ENCODE measurements around the gene HNRNPC.

Gene HNRNPC

DNA sequence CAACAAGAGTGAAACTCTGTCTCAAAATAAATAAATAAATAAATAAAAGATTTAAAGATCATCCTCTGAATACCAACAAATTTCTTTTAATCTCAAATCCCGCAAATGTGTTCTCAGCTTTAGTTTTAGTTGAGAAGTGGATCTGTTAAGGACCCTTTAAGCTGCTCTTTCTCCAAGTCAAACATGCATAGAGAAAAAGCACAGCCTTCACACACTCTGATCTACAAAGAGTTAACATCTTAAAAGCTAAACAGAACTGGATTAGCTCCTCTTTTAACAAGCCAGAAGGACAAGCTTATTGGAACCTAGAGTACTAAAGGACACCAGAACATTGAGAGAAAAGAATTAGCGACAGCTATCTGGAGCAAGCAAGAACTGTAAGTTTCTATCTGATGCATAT, 10.5 kb upstream of the HNRNPC start, which contains the start of gene RPGRIP1:
TSS of gene RPGRIP1 (plus strand) at position 301 of the 400 bp plus-strand sequence. CDS start 7,894 bp downstream, outside the sequence.
- no peak for TF ChIP-seq GATA2 (IDR thresholded peaks at IDR 0.05; ENCODE audit: low read depth, low read length)
- no peak for TF ChIP-seq GATA3 (IDR thresholded peaks at IDR 0.05; ENCODE audit: low read depth, low read length)

GRCh38 chr14:21278632-21279031, 9.4 kb upstream of the HNRNPC start:
- no peak for TF ChIP-seq GATA2 (IDR thresholded peaks at IDR 0.05; ENCODE audit: low read depth, low read length)
- no peak for TF ChIP-seq GATA3 (IDR thresholded peaks at IDR 0.05; ENCODE audit: low read depth, low read length)

- no peak for TF ChIP-seq GATA3 (IDR thresholded peaks at IDR 0.05; ENCODE audit: low read depth, low read length)
- no peak for TF ChIP-seq GATA2 (IDR thresholded peaks at IDR 0.05; ENCODE audit: low read depth, low read length)
Measured at GRCh38 chr14:21275261-21275858, 6.1 kb upstream of the HNRNPC start.

GRCh38 chr14:21268617-21269251, 508 bp downstream of the HNRNPC start:
- no peak for TF ChIP-seq GATA3 (IDR thresholded peaks at IDR 0.05; ENCODE audit: low read depth, low read length)
- TF ChIP-seq GATA2 (IDR thresholded peaks at IDR 0.05; ENCODE audit: low read depth, low read length) = no peak

GRCh38 chr14:21267886-21268616, 1.2 kb downstream of the HNRNPC start:
- TF ChIP-seq GATA3 (IDR thresholded peaks at IDR 0.05; ENCODE audit: low read depth, low read length) = no peak
- no peak for TF ChIP-seq GATA2 (IDR thresholded peaks at IDR 0.05; ENCODE audit: low read depth, low read length)

- no peak for TF ChIP-seq GATA2 (IDR thresholded peaks at IDR 0.05; ENCODE audit: low read depth, low read length)
- no peak for TF ChIP-seq GATA3 (IDR thresholded peaks at IDR 0.05; ENCODE audit: low read depth, low read length)
Measured at GRCh38 chr14:21267431-21267845, 1.8 kb downstream of the HNRNPC start.

DNA sequence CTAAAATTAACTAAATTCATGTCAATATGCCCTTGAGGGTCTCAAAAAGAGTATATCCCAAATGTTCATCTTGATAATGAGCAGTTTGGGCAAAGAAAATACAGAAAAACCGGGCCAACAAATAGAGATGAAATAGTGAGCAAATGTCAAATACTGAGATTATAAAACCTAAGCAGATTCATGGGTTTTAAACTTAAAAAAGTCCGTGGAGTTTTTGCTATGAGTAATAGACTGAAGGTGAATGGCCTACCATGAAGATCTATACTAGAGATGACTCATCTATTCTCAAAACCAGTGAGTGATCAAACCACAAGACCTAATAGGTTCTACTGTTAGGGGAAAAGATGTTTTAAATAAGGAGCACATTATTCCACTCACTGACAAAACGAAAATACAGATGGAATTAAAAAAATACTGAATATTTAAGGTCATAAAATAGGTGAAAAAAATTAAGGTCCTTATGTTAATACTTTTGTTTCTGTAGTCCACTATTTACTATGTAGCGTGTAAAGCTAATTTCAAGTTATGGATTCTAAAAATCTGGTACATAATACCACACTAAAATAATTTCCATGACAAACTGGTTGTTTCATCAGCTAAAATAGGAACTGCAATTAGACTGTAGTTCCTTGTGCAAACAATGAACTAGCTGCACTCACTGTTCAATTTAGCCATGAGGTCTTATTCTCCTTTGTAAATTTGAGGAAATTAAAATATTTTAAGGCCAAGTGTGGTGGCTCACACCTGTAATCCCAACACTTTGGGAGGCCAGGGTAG, 5.0 kb downstream of the HNRNPC start:
- TF ChIP-seq GATA2 (IDR thresholded peaks at IDR 0.05; ENCODE audit: low read depth, low read length) (no peak), GATA3 (IDR thresholded peaks at IDR 0.05; ENCODE audit: low read depth, low read length) (no peak)

- TF ChIP-seq GATA2 (IDR thresholded peaks at IDR 0.05; ENCODE audit: low read depth, low read length) = no peak
- no peak for TF ChIP-seq GATA3 (IDR thresholded peaks at IDR 0.05; ENCODE audit: low read depth, low read length)
Measured at GRCh38 chr14:21263284-21264024, 5.8 kb downstream of the HNRNPC start.

DNA sequence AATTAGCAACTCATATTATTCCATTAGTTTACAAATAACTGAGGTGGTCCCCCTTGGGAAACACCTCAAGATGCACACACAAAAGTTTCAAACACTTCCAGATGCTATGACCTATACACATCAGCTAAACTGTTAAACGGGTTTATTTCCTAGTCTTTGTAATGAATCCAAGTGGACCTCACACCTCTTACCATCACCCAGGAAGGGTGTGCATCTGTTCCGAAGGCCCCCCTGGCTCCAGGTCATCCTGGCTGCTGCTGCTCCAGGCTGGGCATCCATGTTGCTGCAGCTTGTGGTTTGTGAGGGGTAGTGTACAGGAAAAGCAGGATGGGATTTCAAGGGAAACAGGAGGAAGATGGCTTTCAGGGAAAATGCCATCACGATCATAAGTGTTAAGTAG, 6.8 kb downstream of the HNRNPC start:
- no peak for TF ChIP-seq GATA3 (IDR thresholded peaks at IDR 0.05; ENCODE audit: low read depth, low read length)
- TF ChIP-seq GATA2 (IDR thresholded peaks at IDR 0.05; ENCODE audit: low read depth, low read length) = no peak

- TF ChIP-seq GATA3 (IDR thresholded peaks at IDR 0.05; ENCODE audit: low read depth, low read length) = no peak
- TF ChIP-seq GATA2 (IDR thresholded peaks at IDR 0.05; ENCODE audit: low read depth, low read length) = no peak
Measured at GRCh38 chr14:21261824-21262223, 7.4 kb downstream of the HNRNPC start.

GRCh38 chr14:21258889-21259787, 10.1 kb downstream of the HNRNPC start:
- TF ChIP-seq GATA3 (IDR thresholded peaks at IDR 0.05; ENCODE audit: low read depth, low read length) (no peak), GATA2 (IDR thresholded peaks at IDR 0.05; ENCODE audit: low read depth, low read length) (no peak)
